GM21515 (cell line): ENCODE results near the gene CAPN15.
A peak's percentile ranks its signal among the peaks of the same experiment; 100 is the strongest.
"Not testable (repeated sequence)": the region's sequence is repeated elsewhere in the genome, so short reads cannot be mapped to it uniquely, and the experiment has no call there.

Experiments used
- ATAC-seq: cut with Tn5 transposase; IDR thresholded peaks from one replicate; pipeline ENCODE4 v1.9.1; 2021; ENCODE audit not compliant: unreplicated experiment

CAPN15 gene

DNA sequence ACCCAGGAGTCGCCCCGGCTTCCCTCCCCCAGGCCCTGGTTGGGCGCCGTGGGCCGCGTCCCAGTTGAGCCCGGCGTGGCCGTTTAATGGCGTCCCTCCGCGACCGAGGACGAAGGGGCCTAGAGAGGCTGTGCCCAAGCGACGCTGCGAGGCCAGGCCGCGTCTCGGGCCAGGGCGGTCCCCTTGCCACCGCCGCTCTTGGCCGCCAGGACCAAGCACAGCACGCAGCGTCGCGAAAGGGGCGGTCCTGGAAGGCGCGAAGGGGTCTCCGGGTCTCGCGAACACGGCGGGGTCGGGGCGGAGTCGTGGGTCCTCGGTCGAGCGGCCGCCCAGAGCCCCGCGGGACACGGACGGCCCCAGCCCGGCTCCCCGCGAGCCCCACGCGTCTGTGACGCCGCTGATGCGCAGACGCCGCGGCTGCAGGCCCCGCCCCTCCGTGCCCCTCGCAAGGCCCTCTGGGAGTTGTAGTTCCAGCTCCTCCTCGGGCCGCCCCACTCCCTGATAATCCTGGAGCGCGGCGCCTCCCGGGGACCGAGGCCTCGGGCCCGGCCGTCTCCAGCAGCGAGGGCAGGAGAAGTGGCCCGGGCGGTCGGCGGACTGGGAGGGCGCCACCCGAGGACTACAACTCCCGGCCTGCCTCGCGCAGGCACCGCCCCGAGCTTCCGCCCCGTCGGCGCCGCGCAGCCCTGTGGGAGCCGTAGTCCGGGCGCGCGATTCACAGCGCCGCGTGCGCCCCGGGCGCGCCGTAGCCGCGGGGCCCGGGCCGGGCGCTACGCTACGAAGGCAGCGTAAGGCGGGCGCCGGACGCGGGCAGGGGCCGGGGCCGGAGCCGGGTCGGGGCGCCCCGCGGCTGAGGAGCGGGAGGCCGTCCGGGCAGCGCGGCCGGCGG lies at the start of gene CAPN15:
CAPN15 (plus strand) TSS at position 698 of the 889 bp plus-strand sequence. CDS start 19,127 bp downstream, outside the sequence.
- peak; percentile 64 for ATAC-seq

DNA sequence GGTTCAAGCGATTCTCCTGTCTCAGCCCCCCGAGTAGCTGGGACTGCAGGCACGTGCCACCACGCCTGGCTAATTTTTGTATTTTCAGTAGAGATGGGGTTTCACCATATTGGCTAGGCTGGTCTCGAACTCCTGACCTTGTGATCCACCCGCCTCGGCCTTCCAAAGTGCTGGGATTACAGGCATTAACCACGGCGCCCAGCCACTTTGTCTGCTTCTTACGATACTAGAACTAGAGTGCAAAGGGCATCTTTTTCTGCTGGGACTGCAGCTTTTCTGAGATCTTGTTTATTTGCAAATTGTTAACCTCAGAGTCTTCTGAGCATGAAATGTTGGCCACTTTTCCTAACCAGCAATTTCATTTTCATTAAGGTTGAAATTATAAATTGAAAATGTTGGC lies 49.2 kb upstream of the CAPN15 start:
- not testable (repeated sequence) for ATAC-seq

DNA sequence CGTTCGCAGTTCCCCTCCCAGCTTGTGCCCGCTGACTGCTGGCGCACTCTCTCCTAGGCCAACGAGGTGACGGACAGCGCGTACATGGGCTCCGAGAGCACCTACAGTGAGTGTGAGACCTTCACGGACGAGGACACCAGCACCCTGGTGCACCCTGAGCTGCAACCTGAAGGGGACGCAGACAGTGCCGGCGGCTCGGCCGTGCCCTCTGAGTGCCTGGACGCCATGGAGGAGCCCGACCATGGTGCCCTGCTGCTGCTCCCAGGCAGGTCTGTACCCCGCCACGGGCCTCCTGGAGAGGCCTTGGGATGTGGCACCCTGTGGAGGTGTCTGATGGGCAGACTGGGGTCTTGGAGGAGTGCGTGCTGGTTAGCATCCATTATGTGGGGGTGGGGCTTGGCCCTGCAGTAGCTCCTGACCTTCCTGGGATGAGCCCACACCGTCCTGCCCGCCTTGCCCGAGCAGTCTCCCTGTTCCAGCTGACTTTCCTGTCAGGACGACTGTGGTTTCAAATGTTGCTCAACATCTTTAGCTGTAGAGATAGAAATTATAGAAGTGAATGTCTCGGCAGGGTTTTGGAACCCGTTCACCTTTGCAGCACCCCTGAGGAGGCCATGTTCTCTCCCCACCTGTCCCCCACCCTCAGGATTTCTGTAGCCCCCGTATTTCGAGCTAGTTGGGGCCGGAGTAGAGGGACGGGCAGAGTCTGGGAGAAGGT lies 44.9 kb upstream of the CAPN15 start:
- no peak for ATAC-seq

DNA sequence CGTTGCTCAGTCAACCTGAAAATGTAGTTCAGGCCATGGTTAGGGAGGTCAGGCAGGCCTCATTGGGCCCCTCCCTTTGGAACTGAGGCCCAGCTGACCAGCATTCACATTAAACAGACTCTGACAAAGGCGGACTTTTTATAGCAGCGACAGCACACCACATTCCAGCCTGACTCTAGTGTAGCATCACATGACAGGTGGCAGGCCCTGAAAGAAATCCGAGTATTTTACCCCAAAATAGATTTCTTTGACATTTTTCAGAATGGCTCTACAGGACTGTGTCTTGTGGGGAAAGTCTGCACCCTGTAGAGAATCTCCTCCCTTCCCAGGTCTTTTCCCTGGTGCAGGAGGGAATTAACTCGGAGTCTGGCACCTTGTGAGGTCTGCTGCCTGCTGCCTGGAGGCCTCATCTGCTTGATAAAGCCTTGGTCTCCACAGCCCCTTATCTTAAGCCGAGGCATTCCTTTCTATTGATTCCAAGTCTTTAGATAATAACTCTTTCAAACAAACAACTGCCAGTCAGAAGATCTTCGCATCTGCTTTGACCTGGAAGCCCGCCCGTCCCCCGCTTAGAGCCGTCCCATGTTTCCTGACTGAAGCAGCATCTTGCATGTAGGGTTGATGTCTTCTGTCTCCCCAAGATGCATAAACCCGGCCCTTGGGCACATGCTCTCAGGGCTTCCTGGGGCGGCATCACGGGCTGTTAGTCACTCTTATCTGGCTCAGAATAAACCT lies 44.0 kb upstream of the CAPN15 start:
- no peak for ATAC-seq

DNA sequence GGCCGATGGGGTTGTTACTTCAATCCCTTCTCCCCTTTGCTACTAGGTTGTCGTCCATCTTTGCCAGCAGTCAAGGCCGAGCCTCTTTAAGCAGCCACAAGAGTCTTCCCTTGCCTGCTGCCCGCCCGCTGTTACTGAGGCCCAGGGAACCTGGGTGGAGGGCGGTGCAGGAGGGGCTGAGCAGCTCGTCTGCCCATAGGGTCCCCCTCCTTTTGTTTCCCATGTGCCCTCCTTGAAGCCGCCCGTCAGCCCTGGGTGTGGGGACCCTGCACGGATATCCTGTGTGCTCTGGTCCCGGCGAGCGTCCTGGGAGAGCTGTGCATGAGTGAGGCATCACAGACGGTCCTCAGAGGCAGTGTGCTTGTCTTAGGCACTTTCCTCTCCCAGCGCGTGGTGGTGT lies 37.9 kb upstream of the CAPN15 start:
- ATAC-seq: no peak

DNA sequence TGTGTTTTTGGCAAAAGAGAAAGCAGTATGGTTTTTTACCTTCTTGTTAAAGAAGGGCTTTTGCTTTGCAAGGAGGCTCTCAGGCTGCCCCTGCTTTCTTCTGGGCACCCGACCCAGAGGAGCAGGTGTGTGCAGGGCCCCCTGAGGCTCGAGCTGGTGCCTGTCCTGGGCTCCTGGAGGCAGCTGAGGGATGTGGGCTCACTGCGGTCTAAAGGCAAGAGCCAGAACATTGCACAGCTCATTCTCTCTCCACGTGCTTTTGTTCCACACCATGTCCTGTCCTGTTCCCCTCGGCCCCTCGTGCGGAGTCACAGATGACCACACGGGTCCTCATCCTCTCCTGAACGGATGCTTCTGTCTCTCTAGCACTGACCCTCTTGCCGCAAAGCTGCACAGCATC lies 36.7 kb upstream of the CAPN15 start:
- no peak for ATAC-seq

DNA sequence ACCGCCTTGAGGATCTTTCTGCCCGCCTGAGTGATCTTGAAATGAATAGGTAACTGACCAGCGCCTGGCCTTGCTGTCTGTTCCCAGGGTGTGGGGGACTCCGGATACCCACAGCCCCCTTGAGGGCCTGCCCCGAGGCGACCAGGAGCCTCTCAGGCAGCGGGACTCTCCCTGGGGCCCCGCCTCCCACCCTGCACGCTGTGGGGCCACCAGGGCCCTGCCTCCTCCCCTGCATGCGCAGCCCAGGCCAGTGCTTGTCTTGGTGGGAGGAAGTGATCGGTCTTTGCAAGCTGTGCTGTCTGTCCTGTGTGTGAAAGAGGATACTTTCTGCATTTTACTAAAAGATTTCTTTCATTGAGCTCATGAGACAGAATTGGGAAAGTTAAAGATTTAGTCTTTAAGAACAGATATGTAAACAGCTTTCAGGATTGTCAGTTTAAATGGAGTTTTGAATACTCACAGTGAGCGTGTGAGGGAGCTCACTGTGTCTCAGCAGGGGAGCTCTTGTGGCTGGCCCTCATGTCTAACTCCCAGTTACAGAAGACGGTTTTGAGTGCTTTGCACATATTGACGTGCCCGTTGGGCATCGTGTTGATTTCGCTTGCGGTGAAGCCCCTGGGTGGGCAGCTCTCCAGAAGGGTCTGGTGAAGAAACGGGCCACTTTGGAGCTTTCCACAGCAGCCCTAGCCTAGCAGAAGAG lies 36.1 kb upstream of the CAPN15 start:
- no peak for ATAC-seq

DNA sequence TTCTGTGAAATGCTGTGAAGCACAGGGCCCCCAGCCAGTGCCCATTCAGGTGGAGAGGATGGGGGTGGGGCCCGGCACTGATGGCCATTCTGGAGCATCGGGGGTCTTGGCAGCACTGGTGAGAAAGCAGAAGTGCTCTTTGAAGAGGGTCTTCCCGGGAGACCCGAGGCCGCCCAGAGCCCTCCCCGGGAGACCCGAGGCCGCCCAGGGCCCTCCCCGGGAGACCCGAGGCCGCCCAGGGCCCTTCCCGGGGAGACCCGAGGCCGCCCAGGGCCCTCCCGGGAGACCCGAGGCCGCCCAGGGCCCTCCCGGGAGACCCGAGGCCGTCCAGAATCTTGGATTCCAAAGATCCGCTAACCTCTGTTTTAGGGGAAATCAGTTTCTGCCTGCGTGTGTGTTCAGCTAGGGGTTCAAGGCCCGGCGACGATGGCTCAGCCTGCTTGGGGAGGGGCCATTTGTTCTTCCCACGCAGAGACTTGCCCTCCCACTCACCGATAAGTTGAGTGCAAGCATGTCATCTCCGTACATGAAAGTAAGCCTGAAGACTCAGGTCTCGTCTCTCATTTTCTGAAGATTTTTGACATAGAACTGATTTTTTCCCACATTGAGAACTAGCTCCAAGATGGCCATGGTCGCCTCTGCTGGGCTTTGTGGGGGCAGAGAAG lies 35.2 kb upstream of the CAPN15 start:
- ATAC-seq: no peak

DNA sequence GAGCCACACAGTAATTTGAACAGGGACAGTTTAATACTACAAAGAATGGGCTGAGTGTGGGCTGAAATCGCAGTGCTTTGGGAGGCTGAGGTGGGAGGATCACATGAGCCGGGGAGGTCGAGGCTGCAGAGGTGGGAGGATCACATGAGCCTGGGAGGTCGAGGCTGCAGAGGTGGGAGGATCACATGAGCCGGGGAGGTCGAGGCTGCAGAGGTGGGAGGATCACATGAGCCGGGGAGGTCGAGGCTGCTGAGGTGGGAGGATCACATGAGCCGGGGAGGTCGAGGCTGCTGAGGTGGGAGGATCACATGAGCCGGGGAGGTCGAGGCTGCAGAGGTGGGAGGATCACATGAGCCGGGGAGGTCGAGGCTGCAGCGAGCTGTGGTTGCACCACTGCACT lies 32.8 kb upstream of the CAPN15 start:
- not testable (repeated sequence) for ATAC-seq

DNA sequence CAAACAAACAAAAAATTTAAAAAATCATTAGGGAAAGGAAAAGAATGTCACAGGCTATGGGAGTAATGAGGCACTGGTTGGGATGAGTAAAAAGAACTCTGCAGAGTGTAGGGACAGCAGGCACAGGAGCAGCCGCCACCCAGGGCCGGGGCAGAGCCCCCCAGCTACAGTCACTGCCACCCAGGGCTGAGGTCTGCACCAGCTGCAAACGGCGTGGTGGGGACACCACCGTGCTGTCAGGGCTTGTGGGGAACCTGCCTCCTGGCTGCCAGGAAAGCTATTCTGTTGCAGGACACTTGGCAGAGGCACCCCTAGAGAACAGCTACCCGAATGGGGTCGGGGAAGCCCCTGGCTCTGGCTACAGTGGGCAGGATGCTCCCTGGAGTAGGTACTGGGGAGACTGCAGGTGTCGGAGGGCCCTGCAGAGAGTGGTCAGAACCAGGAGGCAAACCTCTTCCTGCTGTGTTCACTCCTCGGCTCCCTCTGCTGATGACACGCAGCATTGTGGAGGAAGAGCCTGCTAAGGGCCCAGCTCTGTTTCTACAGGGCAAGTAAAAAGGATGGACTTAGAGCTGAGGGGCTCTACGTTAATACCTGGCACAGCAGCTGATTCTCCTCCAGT lies 32.3 kb upstream of the CAPN15 start:
- ATAC-seq: no peak

DNA sequence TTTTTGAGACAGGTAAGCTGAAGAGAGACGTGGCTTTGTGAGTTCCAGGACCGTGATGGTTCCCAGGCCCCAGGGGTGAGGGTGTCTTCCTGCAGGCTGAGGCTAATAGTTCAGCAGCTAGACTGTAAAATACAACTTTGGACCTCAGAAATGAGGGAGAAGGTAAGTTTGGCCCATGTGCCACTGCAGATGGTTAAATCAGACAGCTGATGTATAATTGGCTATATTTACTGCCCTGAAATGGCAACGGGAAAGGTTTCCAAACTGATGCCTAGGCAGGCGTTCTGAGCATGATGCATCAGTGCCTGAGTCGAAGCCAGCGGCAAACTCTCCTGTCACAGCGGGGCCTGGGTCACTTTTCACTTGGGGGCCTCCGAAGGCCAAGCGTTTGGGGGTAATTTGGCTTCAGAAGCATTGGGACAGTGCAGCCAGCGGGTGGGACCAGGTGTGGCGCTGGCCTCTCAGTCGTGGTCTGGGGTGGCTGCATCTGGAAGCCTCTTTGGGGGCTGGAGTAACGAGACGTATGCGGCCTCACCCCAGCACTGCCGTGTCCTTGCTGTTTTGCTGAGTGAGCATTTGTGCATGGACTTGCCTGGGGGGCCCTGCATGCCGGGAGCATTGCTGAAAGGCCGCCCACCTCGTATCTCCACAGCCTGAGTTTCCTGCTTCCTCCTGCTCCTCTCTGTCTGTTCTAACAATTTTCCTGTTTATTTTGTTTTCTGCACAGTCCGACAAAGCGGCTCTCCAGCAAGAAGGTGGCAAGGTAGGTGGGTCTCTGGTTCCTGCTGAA lies 31.2 kb upstream of the CAPN15 start:
- ATAC-seq: no peak

DNA sequence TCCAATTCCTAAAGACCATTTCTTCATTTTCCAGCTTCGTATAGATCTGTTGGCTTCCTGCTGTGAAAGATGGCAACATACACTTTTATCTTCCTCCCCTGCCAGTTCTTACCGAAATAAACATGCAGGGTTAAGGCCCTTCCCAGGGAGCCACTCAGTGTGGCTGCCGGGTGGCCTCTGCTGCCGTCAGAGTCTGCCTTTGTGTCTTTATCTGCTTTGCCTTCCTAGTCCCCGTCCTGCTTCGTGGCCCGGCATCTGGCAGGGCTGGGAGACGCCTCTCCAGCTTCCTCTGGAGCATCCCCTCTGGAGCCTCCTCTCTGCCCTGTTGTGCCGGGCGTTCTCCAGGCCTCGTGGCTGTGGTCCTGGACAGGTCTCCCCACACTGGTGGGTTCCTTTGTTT lies 30.3 kb upstream of the CAPN15 start:
- no peak for ATAC-seq

DNA sequence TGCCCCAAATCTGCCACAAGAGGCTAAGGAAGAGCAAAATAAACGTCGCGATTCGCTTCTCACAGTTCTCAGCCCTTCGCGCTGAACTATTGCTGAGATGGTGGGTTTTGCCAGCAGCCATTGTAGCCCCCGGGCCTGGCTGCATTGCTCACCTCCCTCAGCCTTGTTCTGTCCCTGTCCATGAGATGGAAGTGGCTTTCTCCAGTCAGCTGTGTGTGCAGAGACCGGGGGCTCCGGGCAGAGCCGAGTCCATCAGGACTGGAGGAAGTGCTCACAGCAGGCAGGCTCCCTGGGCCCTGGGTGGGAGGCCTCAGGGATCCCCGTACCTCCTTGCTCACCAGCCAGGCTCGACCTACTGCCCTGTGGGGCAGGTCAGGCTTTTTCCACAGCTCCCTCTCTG lies 27.6 kb upstream of the CAPN15 start:
- no peak for ATAC-seq

DNA sequence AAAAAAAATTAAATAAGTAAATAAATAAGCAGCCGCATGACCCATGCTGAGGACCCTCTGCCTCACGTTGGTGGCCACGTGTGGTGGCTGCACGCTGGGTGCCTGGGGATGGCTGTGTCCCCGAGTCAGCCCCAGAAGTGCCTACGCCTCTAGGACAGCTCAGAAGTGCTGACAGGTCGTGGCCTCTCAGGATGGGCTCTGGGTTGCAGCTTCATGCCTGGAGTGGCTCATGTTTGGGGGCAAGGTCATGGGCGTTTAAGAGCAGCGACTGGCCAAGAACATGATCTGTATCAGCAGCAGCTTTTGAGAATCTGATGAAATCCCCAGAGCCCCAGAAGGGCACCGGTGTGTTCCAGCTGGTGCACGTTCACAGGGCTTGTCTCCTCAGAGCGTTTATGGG lies 26.8 kb upstream of the CAPN15 start:
- no peak for ATAC-seq

DNA sequence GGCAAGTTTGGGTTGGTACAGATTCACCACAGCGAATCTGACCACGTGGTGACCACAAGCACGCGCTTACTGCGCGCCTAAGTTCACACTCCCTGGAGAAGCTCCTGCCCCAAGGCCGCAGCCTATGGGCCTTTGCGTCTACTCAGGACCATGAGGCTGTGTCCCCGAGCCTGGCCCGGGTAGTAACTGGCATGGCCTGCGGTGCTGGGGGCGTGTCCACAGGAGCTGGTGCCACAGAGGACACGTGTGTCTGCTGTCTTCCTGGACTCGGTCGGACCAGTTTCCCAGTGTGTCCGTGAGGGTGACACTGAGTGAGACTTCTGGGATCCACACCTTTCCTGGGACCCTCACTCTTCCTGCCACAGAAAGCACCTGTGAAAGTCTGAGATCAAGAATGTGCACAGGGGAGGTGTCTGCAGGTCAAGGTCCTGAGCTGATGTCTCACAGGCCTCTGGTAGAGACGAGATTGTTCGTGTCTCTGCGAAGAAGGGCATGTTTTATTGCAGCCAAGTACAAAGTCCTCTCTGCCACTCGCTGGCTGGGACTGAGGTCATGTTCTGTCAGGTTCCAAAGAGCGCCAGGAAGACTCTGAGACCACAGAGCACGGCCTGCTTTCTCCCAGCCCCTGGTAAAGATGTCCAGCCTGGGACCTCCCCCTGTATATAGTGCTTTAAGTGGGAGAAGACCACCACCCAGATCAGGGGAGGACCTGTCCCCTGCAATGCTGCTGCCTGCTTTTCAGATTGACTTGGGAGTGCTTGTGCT lies 25.2 kb upstream of the CAPN15 start:
- ATAC-seq: no peak

DNA sequence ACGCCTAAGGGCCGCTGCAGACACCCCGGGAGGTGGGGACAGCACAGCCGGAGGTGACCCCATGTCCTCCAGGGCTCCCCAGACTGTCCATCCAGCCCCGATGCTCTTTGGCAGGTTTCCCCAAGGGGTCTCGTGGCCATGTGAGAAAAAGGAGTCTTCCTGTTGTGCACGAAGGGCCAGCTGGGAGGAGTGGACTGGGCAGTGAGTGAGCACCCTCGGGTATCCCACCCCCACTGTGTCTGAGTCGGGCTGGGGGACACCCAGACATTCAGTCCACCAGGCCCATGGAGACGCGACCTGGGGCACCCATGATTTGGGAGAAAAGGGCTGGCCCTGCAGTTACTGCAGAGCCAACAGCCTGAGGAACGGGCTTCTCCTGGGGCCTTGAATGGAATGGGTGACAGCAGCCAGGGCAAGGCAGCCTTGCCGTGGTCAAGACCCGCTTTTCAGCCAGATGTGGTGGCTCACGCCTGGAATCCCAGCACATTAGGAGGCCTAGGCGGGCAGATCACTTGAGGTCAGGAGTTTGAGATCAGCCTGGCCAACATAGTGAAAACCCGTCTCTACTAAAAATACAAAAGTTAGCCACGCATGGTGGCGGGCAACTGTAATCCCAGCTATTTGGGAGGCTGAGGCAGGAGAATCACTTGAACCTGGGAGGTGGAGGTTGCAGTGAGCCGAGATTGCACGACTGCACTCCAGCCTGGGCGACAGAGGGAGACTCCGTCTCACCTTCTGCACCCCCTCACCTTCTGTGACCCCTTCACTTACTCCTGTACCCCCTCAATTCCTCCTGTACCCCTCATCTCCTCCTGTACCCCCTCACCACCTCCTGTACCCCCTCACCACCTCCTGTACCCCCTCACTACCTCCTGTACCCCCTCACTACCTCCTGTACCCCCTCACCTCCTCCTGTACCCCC lies 24.1 kb upstream of the CAPN15 start:
- no peak for ATAC-seq

DNA sequence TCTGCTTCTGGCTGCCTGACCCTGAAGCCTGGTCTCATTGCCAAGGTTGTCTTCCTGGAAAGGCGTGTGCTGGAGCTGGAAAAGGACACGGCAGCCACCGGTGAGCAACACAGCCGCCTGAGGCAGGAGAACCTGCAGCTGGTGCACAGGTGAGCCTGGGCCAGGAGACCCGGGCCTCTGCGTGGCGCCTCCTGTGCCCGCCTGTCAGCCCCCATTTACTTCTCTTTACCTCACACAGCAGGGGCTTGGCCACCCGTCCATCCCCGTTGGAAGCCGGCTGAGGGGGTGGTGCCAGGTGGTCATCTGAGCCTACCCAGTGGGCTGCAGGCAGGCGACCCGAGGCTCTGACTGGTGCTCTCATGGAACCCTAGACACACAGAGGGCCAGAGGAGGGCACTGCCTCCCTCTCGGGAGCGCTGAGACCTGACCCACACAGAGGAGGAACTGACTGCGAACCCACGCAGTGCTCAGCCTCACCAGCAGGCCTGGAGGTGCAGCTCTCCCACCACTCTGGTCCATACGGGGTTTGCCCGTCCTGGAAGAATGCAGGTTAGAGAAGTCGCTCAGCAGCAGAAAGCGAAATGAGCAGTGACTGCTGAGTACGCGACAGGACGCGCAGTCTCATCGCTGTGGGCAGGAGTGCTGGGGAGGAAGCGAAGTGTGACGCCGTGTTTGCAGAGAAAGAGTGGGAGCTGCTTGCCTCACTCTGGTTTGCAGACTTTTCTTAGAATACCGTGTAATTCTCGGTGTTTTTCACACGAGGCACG lies 21.9 kb upstream of the CAPN15 start:
- no peak for ATAC-seq
